HG03457 (cell line): ENCODE data around the gene NIN.

Experiments used
- ATAC-seq: cut with Tn5 transposase; IDR thresholded peaks from one replicate; pipeline ENCODE4 v1.9.1; 2021; ENCODE audit warnings: moderate number of reproducible peaks; ENCODE audit not compliant: unreplicated experiment

NIN gene

DNA sequence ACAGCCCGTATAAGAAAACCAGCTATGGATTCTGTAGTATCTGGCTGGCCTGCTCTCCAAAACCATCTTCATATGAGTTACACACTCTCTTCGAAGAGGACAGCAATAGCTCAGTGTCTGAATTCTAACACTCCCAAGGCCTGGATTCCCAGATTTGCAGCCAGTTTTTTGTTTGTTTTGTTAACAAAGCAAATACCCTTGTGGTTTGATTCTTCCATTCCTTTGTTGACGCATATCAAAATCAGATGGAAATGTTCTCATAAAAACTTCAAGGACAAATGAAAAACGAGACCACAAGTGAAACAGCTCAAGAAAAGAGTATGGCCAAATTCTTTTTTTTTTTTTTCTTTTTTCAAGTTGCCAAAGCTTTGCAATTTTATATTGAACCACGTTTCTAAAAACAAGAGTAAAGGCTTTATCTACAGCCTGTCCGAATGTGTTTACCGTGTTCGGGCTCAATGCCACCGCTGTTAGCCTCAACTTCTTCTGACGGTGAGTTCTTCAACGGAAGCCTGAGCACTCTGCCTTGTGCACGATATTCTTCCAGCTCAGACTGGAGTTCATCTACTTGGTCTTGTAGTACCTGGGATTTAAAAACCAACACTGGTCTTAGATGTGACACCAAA, 67.5 kb downstream of the NIN start:
- no peak for ATAC-seq

DNA sequence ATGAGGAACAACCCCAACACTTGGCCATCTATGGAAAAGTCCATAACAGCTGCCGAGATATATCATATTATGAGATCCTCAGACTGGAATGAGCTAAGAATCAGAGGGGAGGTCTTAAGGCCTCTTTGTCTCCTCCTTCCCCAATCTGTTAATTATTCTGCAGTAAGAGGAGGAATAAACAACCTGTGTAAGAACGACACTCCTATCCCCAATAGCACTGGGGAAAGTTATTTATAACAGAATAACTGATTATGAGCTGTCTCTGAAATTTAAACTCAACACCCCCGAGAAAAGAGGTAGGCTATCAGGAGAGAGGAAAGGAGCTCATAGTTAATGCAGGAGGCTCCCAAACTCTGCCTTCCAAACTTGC, 68.0 kb downstream of the NIN start:
- peak; percentile 13 for ATAC-seq

DNA sequence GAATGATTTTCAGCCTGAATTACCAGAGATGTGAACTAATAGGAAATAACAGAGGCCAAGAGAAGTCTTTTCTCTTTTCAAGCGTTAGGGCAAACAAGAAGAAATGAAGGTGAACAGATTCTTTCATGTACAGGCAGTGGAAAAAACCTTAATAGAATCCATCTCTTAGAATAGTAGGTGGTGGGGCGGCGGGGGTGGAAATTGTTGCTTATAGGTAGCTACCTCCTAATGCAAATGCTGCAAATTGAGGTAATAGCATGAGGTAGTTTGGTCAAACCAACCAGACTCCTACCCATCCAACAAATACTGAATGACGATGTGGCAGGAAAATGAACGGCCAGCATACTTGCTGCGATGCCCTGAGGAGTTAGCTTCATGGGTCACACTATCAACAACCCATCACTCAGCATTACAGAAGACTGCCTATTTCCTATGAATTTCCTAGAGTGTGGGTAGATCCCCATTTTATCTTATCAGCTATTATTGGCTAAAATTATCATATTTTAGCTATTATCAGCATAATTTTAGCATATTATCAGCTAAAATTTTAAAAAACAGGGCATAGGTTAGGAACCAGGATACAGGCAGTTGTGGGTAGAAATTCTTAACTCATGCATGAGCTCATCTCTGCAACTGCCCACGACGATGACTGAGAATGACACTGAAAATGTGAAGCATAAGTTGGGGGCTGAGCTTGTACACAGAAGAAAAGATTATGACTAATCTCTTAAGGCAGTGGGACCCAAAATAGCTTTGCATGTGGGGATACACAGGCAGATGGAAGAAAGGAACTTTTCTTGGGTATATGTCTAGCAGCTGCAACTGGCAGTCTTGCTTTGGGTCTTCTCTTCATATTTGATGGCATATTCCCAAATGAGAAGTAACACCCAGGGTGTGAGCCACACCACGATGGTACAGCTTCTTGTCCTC, 68.7 kb downstream of the NIN start:
- ATAC-seq = peak; percentile 60

DNA sequence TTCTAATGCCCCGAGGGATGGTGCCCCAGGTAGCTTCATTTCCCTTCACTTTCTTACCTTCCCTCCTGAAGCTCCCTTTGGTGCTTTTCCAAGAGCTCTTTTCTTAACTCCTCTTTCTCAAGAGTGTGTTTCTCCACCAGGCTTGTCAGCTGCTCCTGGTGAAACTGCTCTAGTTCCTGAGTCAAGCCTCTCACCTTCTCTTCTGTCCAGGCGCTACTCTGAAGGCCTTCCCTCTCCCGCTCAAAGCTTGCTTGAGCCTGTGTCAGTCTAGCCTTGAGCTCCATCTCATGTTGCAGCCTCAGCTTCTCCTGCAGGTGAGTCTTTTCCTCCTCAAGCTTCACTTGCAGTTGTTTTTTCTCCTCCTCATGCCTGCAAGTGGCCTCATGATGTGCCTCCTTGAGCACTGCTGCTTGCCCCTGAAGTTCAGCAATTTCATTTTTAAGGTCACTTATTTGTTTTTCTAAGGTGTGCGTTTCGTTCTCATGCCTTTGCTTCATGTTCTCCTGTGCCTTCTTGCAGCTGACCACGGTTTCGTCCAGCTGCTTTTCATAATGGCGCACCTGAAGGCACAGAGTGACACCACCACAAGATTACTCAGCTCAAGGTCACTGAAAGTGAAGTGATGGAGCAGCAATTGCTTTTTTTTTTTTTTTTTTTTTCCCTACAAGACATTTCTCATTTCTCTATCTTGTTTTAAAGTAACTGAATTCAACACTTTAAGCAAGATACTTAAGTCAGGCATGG, 71.0 kb downstream of the NIN start:
- ATAC-seq = no peak

DNA sequence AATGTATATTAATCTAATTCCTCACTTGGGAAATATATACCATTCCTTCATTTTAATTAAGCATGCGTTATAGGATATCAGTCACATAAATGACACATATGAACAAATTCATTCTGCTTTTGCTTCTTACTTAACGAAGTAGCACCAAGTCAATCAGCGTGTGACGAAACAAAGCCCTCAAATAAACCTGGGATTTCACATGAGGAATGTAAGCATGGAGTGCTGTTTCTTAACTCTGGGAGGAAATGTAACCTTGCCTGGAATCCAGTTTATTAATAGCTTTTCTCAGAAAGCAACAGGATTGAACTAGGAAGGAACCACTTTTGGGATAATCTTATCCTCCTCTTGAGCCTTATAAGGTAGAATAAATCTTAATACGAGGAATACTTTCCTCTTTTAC, 72.0 kb downstream of the NIN start:
- ATAC-seq = no peak

DNA sequence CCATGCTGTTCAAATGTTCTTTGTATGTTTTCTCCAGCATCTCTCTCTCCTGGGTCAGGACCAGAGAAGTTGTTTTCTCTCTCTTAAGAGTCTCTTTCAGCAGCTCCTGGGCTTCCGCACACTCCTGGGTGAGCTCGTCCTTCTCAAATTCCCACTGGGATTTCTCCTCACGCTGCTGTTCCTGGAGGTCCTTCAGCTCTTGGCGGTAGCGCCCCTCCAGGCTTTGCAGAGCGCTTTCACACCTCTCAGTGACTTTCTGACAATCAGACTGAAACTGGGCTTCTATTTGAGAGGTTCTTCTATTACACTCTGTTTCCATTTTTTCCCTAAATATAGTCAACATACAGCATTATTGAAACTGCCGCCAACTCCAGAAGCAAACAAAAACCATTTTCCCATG, 72.7 kb downstream of the NIN start:
- no peak for ATAC-seq

DNA sequence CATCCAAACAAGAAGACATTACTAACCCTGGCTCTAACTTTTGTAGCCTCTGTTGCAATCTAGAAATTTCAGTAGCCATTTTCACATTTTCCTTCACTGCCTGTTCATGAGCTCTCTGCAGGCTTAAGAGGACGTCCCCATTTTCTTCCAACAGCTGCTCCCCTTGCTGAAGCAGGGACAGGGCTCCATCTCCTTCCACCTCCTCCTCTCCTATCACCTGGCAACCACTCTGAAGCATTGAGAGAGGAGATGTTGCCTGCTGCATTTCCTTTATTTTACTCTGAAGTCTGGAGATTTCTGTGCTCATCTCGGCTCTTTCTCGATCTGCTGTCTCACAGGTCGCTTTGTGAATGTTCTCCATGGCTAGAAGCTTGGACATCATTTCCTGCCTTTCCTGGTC, 73.3 kb downstream of the NIN start:
- ATAC-seq = no peak

DNA sequence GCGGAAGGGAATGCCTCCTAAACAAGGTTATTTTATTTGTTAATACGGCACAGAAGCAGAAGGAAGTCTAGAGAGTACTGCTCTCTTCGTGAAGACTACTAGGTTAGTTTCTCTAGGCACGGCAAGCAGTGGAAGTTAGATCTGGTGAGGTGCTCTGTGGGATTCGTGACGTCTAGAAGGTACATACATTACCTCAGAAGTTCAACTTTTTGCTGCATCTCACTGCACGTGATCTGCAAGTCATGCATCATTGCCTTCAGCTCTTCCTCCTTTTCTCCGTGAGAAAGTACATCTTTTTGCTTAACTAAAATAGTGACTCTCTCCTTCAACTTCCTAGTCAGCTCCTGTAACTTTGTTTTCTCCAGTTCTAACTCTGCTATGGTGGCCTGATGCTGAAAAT, 74.7 kb downstream of the NIN start:
- ATAC-seq = no peak

DNA sequence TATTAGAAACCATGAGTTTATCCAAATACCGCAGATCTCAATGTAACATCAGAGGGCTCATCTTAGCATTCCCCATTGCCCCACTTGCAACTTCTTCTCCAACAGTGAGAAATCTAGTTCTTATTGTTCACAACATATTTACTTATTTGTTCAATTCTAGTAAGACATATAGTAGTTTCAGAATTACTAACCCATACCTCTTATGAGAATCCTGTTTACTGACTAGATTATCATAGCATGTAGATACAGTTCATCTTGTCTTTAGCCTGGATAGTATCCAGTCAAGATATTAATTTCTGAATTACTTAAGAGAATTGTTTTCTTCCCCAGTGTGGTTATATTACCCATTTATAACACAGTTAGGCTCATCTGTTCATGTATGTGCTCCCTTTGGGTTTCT, 80.6 kb downstream of the NIN start:
- ATAC-seq = no peak

DNA sequence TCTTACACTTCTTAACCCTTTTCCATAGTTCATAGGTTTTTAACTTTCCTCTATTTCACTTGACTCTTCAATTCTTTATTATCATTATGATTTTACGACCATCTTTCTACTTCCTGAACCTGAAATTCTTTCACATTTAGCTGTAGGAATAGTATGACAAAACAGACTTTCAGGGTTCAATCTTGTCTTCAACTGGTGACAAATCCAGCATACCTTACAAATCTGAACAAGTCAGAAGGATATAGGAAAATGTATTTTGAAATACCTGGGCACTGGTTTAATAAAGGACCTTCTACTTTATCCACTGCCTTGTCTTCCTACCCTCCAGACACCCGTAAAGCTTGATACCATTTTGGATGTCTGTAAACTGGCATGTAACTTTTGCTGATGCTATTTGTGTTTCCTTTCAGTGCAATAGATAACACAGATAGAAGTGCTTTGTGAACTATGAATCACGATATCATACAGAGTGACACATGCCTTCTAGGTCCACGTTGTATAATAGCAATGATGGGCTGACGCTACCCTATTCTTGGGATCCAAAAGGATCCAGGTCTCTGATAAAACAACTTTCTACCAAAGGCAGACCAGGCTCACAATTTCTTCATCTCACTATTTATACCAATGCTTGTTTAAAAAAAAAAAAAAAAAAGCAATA, 85.4 kb downstream of the NIN start:
- ATAC-seq = no peak

DNA sequence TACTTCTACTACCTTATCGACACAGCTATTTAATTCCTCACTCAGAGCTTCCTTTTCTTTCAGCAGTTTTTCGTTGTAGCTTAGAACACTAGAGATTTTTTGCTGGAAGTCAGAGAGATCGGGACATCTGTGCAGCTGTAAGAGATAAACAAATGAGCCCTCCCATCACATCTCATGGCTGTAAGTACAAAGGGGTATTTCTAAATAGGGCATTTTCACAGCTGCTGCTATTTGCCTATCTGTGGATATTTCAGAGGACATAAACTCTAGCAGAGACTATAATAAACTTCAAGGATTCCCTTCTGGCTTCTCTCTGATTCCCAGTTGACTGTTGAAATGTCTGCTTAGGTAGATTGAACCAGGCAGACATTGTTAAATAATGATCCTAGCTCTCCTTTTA, 86.7 kb downstream of the NIN start:
- ATAC-seq = no peak

DNA sequence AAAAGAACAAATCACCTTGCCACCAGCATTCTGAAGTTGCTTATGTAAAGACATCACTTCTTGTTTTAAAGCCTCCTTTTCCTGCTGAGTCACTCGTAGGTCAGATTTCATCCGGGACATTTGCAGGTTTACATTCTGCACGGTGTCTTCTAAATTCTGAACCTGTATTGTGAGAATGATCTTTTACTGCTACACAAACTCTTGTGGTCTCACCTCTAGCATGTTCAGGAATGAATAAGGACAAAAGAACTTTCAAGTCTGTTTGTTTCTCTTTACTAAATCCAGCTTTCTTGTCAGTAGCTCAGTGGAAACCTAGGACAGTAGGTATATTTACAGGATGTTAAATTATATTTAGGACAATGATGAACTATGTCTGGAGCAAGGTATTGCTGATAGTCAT, 89.4 kb downstream of the NIN start:
- ATAC-seq = no peak

DNA sequence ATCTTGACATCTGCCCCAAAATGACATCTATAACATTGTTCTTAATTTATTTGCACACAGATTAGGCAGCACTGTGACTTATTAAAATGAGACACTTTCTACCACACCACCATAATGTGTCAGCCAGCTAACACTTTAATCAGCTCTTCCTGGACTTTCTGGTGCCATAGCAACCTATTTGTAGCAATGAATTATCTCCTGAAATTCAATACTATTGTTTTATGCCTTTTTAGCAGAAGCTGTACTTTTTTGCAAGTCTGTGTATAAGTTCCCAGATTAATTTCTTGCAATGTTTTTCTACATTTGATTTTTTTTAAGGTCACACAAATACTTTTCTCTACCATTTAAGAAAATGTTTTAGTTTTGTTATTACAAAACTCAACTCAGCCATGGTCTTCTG, 90.1 kb downstream of the NIN start:
- no peak for ATAC-seq

DNA sequence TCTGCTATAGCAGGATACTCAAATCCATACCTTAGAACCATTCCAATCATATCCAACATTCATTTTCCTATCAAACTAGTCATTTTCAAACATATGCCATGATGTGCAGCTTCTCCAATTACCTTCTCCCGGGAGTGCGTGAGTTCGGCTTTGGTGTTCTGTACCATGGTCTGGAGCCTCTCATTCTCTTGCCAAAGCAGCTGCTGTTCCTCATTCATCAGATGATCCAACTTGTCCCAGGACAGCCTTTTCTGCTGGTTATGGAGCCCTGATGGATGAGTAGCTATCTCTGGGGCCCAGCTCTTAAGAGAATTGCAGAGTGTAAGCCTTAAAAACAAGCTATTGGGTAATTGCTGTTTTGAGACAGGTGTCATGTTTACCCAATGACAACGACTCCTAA, 91.8 kb downstream of the NIN start:
- ATAC-seq = no peak

DNA sequence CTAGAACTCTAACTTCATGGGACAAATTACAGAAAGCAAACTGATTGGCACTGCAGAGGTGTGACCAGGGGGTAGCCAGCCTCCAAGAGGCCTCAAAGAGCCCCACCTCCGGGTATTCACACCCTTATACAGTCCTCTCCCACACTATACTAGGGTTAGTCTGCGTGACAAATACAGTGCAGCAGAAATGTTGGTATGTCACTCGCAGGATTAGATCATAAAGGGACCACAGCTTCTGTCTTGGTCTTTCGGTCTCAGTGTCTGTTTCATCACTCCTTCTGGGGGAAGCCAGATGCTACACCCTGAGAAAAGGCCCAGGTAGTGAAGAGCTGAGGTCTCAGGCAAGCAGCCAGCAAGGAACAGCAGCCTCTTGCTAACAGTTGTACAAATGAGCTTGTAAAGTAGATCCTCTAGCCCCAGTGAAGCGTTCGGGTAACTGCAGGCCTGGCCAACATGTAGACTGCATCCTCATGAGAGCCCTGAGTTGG, 94.0 kb downstream of the NIN start:
- ATAC-seq = peak; percentile 78

DNA sequence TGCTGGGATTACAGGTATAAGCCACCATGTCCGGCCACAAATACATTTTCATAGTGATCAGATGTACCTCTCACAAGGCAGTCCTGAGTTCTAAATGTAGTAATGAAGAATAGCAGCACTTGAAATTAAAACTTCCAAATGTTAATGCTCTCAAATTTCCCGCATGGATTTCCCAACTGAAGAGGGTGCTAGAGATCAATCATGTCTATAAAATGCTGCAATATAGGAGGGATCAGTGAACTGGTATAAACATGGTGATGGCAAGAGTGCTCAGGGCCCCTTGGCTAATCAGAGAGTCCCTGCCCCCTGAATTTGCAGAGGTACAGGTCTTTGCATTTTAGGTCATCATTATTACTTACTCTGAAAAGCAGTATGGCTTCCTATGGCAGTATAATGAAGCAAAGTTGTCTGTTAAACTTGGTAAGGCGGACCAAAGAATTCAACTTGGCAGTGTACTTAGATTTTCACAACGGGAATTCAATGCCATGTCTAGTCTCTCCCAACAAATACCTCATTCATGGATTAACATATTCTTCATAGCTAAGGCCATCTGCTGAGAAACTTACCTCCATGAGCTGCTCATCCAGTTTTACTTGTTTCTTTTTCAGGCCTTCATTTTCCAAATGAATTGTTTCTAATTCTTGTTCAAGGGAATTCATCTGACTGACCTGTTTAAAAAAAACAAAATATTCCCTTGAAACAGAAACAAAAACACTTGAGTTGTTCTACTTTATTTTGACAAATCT, 95.8 kb downstream of the NIN start:
- no peak for ATAC-seq

DNA sequence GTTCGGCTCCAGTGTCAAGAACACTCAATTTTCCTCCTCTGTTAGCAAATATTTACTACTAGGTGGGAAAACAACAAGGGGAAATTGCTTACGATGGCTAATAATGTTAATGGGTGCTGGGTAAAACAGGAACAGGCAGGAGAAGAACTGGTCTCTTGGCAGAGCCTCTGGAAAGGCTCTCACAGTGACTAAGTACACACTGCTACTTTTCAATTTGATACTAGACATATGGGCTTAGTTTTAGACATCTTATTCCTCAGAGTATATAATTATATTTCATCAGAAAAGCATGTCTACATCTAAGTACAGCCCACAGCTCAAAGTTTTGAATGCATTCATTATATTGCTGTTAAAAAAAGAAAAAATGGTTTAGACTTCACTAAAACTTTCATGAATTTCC, 97.5 kb downstream of the NIN start:
- ATAC-seq = no peak

DNA sequence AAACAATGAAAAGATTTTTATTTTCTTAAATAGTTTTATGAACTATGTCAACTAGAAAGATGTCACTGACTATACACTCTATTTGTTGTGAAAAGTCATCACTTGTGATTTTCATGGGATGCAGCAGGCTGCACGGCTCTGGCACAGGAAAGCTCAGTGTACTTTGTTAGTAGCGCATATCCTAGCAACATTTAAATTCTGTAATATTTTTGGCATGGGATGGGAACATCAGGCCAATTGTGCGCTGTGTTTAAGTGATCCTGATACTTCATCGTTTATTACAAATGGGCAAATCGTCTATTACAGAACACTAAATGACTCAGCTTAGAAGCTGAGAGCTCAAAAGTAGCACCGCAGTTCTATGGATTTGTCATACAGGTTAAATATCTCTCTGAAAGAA, 102.1 kb downstream of the NIN start:
- no peak for ATAC-seq

DNA sequence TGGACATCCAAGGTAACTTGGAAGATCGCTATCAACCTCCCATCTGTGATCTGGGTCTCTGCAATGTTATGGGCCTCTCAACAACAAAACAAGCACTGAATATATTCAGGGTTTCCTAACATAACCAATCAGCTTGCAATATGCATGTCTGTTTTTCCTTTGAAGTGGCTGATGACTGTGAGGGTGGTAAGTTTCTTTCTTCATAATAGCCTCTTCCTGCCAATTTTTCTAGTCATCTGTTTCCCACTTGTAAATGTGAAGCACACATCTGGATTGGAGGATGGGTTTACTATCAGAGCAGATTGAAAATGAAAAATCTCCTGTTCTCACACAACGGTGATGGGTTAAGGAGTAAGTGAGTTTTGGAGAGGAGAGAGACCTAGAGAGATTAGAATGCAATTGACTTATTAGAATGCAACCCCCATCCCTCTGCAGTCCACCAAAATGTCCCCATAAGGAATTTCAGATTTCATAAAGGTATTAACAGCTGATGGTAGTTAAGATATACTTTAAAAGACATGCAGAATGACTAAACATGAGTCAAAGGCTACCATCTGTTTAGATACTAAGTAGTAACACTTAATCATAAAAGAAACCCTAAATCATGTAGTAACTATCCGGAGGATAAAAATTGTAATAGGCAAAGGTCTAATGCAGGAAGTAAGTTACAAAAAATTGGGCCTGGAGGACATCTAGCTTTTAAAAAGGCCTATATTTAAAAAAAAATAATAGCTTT, 104.4 kb downstream of the NIN start:
- no peak for ATAC-seq

DNA sequence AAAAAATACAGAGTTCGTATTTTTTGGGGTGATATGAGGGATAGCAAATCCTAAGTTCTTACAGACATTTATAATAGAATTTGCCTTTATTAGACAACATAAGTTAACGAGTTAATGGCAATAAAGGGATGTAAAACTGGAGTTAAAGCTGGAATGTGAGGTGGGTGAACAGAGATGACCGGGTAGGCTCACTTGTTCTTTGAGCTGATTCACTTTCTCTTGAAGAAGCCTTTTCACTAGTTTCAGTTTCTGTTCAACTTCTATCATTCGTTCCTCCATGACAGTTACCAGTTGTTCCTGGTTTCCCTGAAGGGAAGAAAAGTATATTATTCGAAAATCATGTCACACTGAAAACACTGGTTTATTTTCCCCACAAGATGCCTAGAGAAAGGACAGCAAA, 105.2 kb downstream of the NIN start:
- ATAC-seq = no peak
